ENCODE measurements around the gene LYSET.
"Not testable (repeated sequence)": the region's sequence is repeated elsewhere in the genome, so short reads cannot be mapped to it uniquely, and the experiment has no call there.

The LYSET gene, protein sequence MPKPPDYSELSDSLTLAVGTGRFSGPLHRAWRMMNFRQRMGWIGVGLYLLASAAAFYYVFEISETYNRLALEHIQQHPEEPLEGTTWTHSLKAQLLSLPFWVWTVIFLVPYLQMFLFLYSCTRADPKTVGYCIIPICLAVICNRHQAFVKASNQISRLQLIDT

GRCh38 chr14:93184391-93185348, at the start of gene LYSET, which contains the start of gene MOAP1:
LYSET (plus strand) TSS chr14:93185317; CDS start chr14:93185406, 89 bp downstream.
MOAP1 (minus strand) TSS chr14:93184897; CDS start chr14:93184242, 655 bp downstream.
- peak within 1 kb of the TSS; percentile 90 to 96 for H3K4me3 ChIP-seq (ENCODE audit: low read length in 2 of 2)
- H3K36me3 ChIP-seq (ENCODE audit: control insufficient read depth in 2 of 2, insufficient read depth in 2 of 2, low read length in 2 of 2), result peaks cover 9% of the 10 kb centered on the region in 2 donors
- H3K9me3 ChIP-seq (ENCODE audit: control insufficient read depth in 2 of 2, low read length in 2 of 2), result no peaks in the 10 kb centered on the region
- peaks cover 22% of the 10 kb centered on the region for H3K4me1 ChIP-seq (ENCODE audit: control insufficient read depth, insufficient read depth, low read length)
- H3K27ac ChIP-seq (ENCODE audit: low read length), result peak within 1 kb of the TSS; percentile 92
- H3K9ac ChIP-seq (ENCODE audit: low read length in 2 of 2), result peak within 1 kb of the TSS; percentile 95 to 97
- H3K27me3 ChIP-seq (ENCODE audit: control insufficient read depth in 1 of 2, insufficient read depth in 2 of 2, low read length in 2 of 2), result no peaks in the 10 kb centered on the region

GRCh38 chr14:93135399-93135798, 49.7 kb upstream of the LYSET start:
- H3K27me3 ChIP-seq (ENCODE audit: control insufficient read depth in 1 of 2, insufficient read depth in 2 of 2, low read length in 2 of 2), result no peaks in the 10 kb centered on the region
- no peak overlapping the region for H3K9ac ChIP-seq (ENCODE audit: low read length in 2 of 2)
- H3K36me3 ChIP-seq (ENCODE audit: control insufficient read depth in 2 of 2, insufficient read depth in 2 of 2, low read length in 2 of 2), result no peaks in the 10 kb centered on the region
- H3K4me3 ChIP-seq (ENCODE audit: low read length in 2 of 2), result no peak overlapping the region
- H3K4me1 ChIP-seq (ENCODE audit: control insufficient read depth, insufficient read depth, low read length), result peaks cover 4% of the 10 kb centered on the region
- no peak overlapping the region for H3K27ac ChIP-seq (ENCODE audit: low read length)
- H3K9me3 ChIP-seq (ENCODE audit: control insufficient read depth in 2 of 2, low read length in 2 of 2), result no peaks in the 10 kb centered on the region

GRCh38 chr14:93136009-93136408, 49.1 kb upstream of the LYSET start:
- Histone ChIP-seq H3K9ac (ENCODE audit: low read length in 2 of 2) (no peak overlapping the region), H3K4me3 (ENCODE audit: low read length in 2 of 2) (no peak overlapping the region), H3K36me3 (ENCODE audit: control insufficient read depth in 2 of 2, insufficient read depth in 2 of 2, low read length in 2 of 2) (no peaks in the 10 kb centered on the region), H3K4me1 (ENCODE audit: control insufficient read depth, insufficient read depth, low read length) (peaks cover 4% of the 10 kb centered on the region), H3K9me3 (ENCODE audit: control insufficient read depth in 2 of 2, low read length in 2 of 2) (no peaks in the 10 kb centered on the region), H3K27ac (ENCODE audit: low read length) (no peak overlapping the region), H3K27me3 (ENCODE audit: control insufficient read depth in 1 of 2, insufficient read depth in 2 of 2, low read length in 2 of 2) (no peaks in the 10 kb centered on the region)

GRCh38 chr14:93136508-93136907, 48.6 kb upstream of the LYSET start:
- not testable (repeated sequence) for H3K36me3 ChIP-seq (ENCODE audit: control insufficient read depth in 2 of 2, insufficient read depth in 2 of 2, low read length in 2 of 2); H3K4me1 ChIP-seq (ENCODE audit: control insufficient read depth, insufficient read depth, low read length); H3K27ac ChIP-seq (ENCODE audit: low read length); H3K9me3 ChIP-seq (ENCODE audit: control insufficient read depth in 2 of 2, low read length in 2 of 2); H3K27me3 ChIP-seq (ENCODE audit: control insufficient read depth in 1 of 2, insufficient read depth in 2 of 2, low read length in 2 of 2); H3K9ac ChIP-seq (ENCODE audit: low read length in 2 of 2); H3K4me3 ChIP-seq (ENCODE audit: low read length in 2 of 2)

GRCh38 chr14:93137864-93138263, 47.3 kb upstream of the LYSET start:
- Histone ChIP-seq H3K27me3 (ENCODE audit: control insufficient read depth in 1 of 2, insufficient read depth in 2 of 2, low read length in 2 of 2) (no peaks in the 10 kb centered on the region), H3K27ac (ENCODE audit: low read length) (no peak overlapping the region), H3K4me1 (ENCODE audit: control insufficient read depth, insufficient read depth, low read length) (peaks cover 4% of the 10 kb centered on the region), H3K4me3 (ENCODE audit: low read length in 2 of 2) (no peak overlapping the region), H3K36me3 (ENCODE audit: control insufficient read depth in 2 of 2, insufficient read depth in 2 of 2, low read length in 2 of 2) (no peaks in the 10 kb centered on the region), H3K9ac (ENCODE audit: low read length in 2 of 2) (no peak overlapping the region), H3K9me3 (ENCODE audit: control insufficient read depth in 2 of 2, low read length in 2 of 2) (no peaks in the 10 kb centered on the region)

DNA sequence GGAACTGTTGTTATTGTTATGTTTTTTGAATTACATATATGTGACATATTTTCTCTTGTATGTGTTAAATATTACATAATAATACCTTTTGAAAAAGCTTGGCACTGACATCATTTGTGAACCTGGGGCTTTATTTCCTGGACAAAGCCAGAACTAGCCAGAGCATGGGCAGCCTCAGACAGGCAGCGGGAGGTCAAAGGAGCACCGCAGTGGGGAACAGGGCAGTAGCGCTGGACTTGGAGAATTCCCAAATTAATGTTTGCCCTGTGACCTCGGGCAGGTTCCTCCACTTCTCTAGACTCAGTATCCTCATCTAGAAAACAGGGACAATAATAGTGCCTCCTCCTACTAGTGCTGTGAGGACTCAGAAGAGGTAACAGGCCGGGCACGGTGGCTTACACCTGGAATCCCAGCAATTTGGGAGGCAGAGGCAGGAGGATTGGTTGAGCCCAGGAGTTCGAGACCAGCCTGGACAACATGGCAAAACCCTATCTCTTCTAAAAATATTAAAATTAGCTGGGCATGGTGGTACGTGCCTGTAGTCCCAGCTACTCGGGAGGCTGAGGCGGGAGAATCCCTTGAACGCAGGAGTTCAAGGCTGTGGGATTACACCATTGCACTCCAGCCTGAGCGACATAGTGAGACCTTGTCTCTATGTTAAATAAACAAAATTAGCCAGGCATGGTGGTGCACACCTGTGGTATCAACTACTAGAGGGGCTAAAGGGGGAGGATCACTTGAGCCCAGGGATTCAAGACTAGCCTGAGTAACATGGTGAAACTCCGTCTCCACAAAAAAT, 42.1 kb upstream of the LYSET start:
- peaks cover 1% of the 10 kb centered on the region for H3K4me1 ChIP-seq (ENCODE audit: control insufficient read depth, insufficient read depth, low read length)
- no peak overlapping the region for H3K9ac ChIP-seq (ENCODE audit: low read length in 2 of 2)
- H3K4me3 ChIP-seq (ENCODE audit: low read length in 2 of 2), result no peak overlapping the region
- no peaks in the 10 kb centered on the region for H3K9me3 ChIP-seq (ENCODE audit: control insufficient read depth in 2 of 2, low read length in 2 of 2)
- H3K27ac ChIP-seq (ENCODE audit: low read length), result no peak overlapping the region
- no peaks in the 10 kb centered on the region for H3K36me3 ChIP-seq (ENCODE audit: control insufficient read depth in 2 of 2, insufficient read depth in 2 of 2, low read length in 2 of 2)
- no peaks in the 10 kb centered on the region for H3K27me3 ChIP-seq (ENCODE audit: control insufficient read depth in 1 of 2, insufficient read depth in 2 of 2, low read length in 2 of 2)

- Histone ChIP-seq H3K4me3 (ENCODE audit: low read length in 2 of 2) (no peak overlapping the region), H3K9ac (ENCODE audit: low read length in 2 of 2) (no peak overlapping the region), H3K27me3 (ENCODE audit: control insufficient read depth in 1 of 2, insufficient read depth in 2 of 2, low read length in 2 of 2) (no peaks in the 10 kb centered on the region), H3K36me3 (ENCODE audit: control insufficient read depth in 2 of 2, insufficient read depth in 2 of 2, low read length in 2 of 2) (no peaks in the 10 kb centered on the region), H3K4me1 (ENCODE audit: control insufficient read depth, insufficient read depth, low read length) (no peaks in the 10 kb centered on the region), H3K27ac (ENCODE audit: low read length) (no peak overlapping the region), H3K9me3 (ENCODE audit: control insufficient read depth in 2 of 2, low read length in 2 of 2) (no peaks in the 10 kb centered on the region)
Observed at GRCh38 chr14:93146119-93146518, 39.0 kb upstream of the LYSET start.

GRCh38 chr14:93148979-93149378, 36.1 kb upstream of the LYSET start:
- Histone ChIP-seq H3K4me3 (ENCODE audit: low read length in 2 of 2) (no peak overlapping the region), H3K27ac (ENCODE audit: low read length) (no peak overlapping the region), H3K9ac (ENCODE audit: low read length in 2 of 2) (no peak overlapping the region)

GRCh38 chr14:93150227-93151208, 34.6 kb upstream of the LYSET start:
- H3K27ac ChIP-seq (ENCODE audit: low read length), result no peak overlapping the region
- H3K4me3 ChIP-seq (ENCODE audit: low read length in 2 of 2), result no peak overlapping the region
- H3K9me3 ChIP-seq (ENCODE audit: control insufficient read depth in 2 of 2, low read length in 2 of 2), result no peaks in the 10 kb centered on the region
- no peaks in the 10 kb centered on the region for H3K36me3 ChIP-seq (ENCODE audit: control insufficient read depth in 2 of 2, insufficient read depth in 2 of 2, low read length in 2 of 2)
- peaks cover 0 to 2% of the 10 kb centered on the region in 2 donors for H3K27me3 ChIP-seq (ENCODE audit: control insufficient read depth in 1 of 2, insufficient read depth in 2 of 2, low read length in 2 of 2)
- no peak overlapping the region for H3K9ac ChIP-seq (ENCODE audit: low read length in 2 of 2)
- no peaks in the 10 kb centered on the region for H3K4me1 ChIP-seq (ENCODE audit: control insufficient read depth, insufficient read depth, low read length)

More at GRCh38 chr14:93148979-93149378, 36.1 kb upstream of the LYSET start:
- peaks cover 0 to 2% of the 10 kb centered on the region in 2 donors for H3K27me3 ChIP-seq (ENCODE audit: control insufficient read depth in 1 of 2, insufficient read depth in 2 of 2, low read length in 2 of 2)
- no peaks in the 10 kb centered on the region for H3K9me3 ChIP-seq (ENCODE audit: control insufficient read depth in 2 of 2, low read length in 2 of 2)
- no peaks in the 10 kb centered on the region for H3K4me1 ChIP-seq (ENCODE audit: control insufficient read depth, insufficient read depth, low read length)
- H3K36me3 ChIP-seq (ENCODE audit: control insufficient read depth in 2 of 2, insufficient read depth in 2 of 2, low read length in 2 of 2), result no peaks in the 10 kb centered on the region
